SK-N-SH (cell line): Measurements from ENCODE around the gene FOXA3. TPM values are rescaled to one million over a fixed set of nuclear protein-coding genes. Genes with fewer than 3 reads are reported as not detected.
A peak's percentile ranks its signal among the peaks of the same experiment; 100 is the strongest.

ENCODE experiments used
- CTCF ChIA-PET: fragments of 300-600, 350-600 bp; formaldehyde crosslinking; extraction: SDS; loops from one replicate; lab custom pipeline; 2021; lab: Yijun Ruan, JAX
- POLR2A ChIA-PET: fragments of 350-600 bp; sonication (Branson Sonifier 250); formaldehyde crosslinking; extraction: SDS; loops from one replicate; lab custom pipeline; 2020; ENCODE audit warnings: antibody characterized with exemption, inconsistent platforms; lab: Yijun Ruan, JAX
- DNase-seq: peaks from one replicate; pipeline ENCODE4 v3.0.0; 2012
- H2AFZ ChIP-seq: fragments of 200-600 bp; sonication (generic); 2 replicates; pipeline ENCODE4 v1.8.1; 2016; ENCODE audit warnings: antibody characterized with exemption, mild to moderate bottlenecking, low read depth
- H3F3A ChIP-seq: fragments of 200-600 bp; sonication (generic); replicated peaks from 2 replicates; pipeline ENCODE3; 2016; ENCODE audit warnings: antibody characterized with exemption, mild to moderate bottlenecking; ENCODE audit not compliant: insufficient read depth
- H3K27ac ChIP-seq, 2 experiments: fragments of 200-500 bp in 1 of 2; fragments of 200-600 bp in 1 of 2; sonication (Bioruptor generic) in 1 of 2; sonication (generic), shearing (Covaris generic) in 1 of 2; 2 replicates each; pipeline versions ENCODE4 v1.5.1 to v1.6.1; 2014 to 2016; ENCODE audit warnings: low read depth in 2 of 2, inconsistent platforms in 1 of 2, low read length in 1 of 2, mild to moderate bottlenecking in 1 of 2, mixed read lengths in 1 of 2
- H3K27me3 ChIP-seq: fragments of 200-600 bp; sonication (generic), shearing (Covaris generic); 2 replicates; pipeline ENCODE4 v1.6.1; 2016; ENCODE audit warnings: mixed run types; ENCODE audit not compliant: insufficient read depth
- H3K36me3 ChIP-seq, 2 experiments: fragments of 200-500 bp in 1 of 2; fragments of 200-600 bp in 1 of 2; sonication (Bioruptor generic) in 1 of 2; sonication (generic) in 1 of 2; replicated peaks in 1 of 2; 2 replicates each; pipeline versions ENCODE3 to v1.5.1; 2014 to 2016; ENCODE audit warnings: low read length in 1 of 2, mild to moderate bottlenecking in 1 of 2; ENCODE audit not compliant: insufficient read depth in 2 of 2, control insufficient read depth in 1 of 2
- H3K4me1 ChIP-seq, 2 experiments: fragments of 200-500 bp in 1 of 2; fragments of 200-600 bp in 1 of 2; sonication (Bioruptor generic) in 1 of 2; sonication (generic), shearing (Covaris generic) in 1 of 2; 2 replicates each; pipeline versions ENCODE4 v1.5.1 to v1.6.1; 2014 to 2016; ENCODE audit warnings: low read depth in 1 of 2, low read length in 1 of 2, mixed run types in 1 of 2; ENCODE audit not compliant: insufficient read depth in 2 of 2, control insufficient read depth in 1 of 2
- H3K4me2 ChIP-seq: fragments of 200-600 bp; sonication (generic), shearing (Covaris generic); 2 replicates; pipeline ENCODE4 v1.6.1; 2017; ENCODE audit warnings: mixed run types
- H3K4me3 ChIP-seq, 2 experiments: fragments of 200-500 bp in 1 of 2; fragments of 200-600 bp in 1 of 2; sonication (Bioruptor generic) in 1 of 2; sonication (generic), shearing (Covaris generic) in 1 of 2; 2 replicates each; pipeline versions ENCODE4 v1.5.1 to v1.8.1; 2014 to 2016; ENCODE audit warnings: low read depth in 2 of 2, inconsistent platforms in 1 of 2, low read length in 1 of 2, mild to moderate bottlenecking in 1 of 2, mixed read lengths in 1 of 2, moderate library complexity in 1 of 2
- H3K79me2 ChIP-seq: fragments of 200-600 bp; sonication (generic); 2 replicates; pipeline ENCODE4 v1.8.1; 2017; ENCODE audit warnings: mild to moderate bottlenecking; ENCODE audit not compliant: insufficient read depth
- H3K9ac ChIP-seq: fragments of 200-600 bp; sonication (generic); 2 replicates; pipeline ENCODE4 v1.6.1; 2017; ENCODE audit warnings: mixed run types
- H3K9me2 ChIP-seq: fragments of 200-600 bp; sonication (generic); 2 replicates; pipeline ENCODE4 v1.6.1; 2017; ENCODE audit warnings: mixed run types
- H3K9me3 ChIP-seq: fragments of 200-600 bp; sonication (generic); 2 replicates; pipeline ENCODE4 v1.6.1; 2017; ENCODE audit warnings: mixed run types, mild to moderate bottlenecking, moderate library complexity
- H4K20me1 ChIP-seq: fragments of 200-600 bp; sonication (generic); 2 replicates; pipeline ENCODE4 v1.6.1; 2017; ENCODE audit warnings: mild to moderate bottlenecking, mixed run types; ENCODE audit not compliant: insufficient read depth
- EZH2phosphoT487 ChIP-seq: fragments of 200-600 bp; sonication (generic); IDR thresholded peaks from 2 replicates; pipeline ENCODE4 v1.6.1; 2017; ENCODE audit warnings: low read depth, mixed run types, mild to moderate bottlenecking, antibody characterized with exemption, moderate library complexity, borderline replicate concordance
- FOSL2 ChIP-seq: IDR thresholded peaks from 2 replicates; pipeline ENCODE4 v1.4.0; 2012; ENCODE audit warnings: low read depth, mild to moderate bottlenecking, moderate library complexity, borderline replicate concordance
- FOXM1 ChIP-seq: IDR thresholded peaks from 2 replicates; pipeline ENCODE4 v1.4.0; 2012; ENCODE audit warnings: low read depth, mild to moderate bottlenecking
- POLR2AphosphoS5 ChIP-seq: IDR thresholded peaks from 2 replicates; pipeline ENCODE4 v1.6.1; 2012; ENCODE audit warnings: low read depth, low read length
- TAF1 ChIP-seq: IDR thresholded peaks from 2 replicates; pipeline ENCODE4 v1.6.1; 2012; ENCODE audit warnings: low read depth, mild to moderate bottlenecking, low read length, moderate library complexity, borderline replicate concordance
- TEAD4 ChIP-seq: IDR thresholded peaks from 2 replicates; pipeline ENCODE4 v1.4.0; 2012; ENCODE audit warnings: mild to moderate bottlenecking, borderline replicate concordance; ENCODE audit not compliant: insufficient read depth
- WGBS: methylation state at CpG from one replicate; pipeline ENCODE4 v1.1.6; 2017; ENCODE audit warnings: low lambda C conversion rate; 5-methylcytosine and 5-hydroxymethylcytosine counted together
- polyA plus RNA-seq, 3 experiments: library from polyadenylated mRNA; depleted of rRNA; stranded (reverse); fragments of >200 nt; gene quantifications; 2 replicates each; pipeline ENCODE4 v1.2.3, GENCODE V29; 2012
- TF ChIP-seq, protein P1 (sequence below): IDR thresholded peaks from 2 replicates; pipeline ENCODE4 v1.4.0; 2012; ENCODE audit warnings: low read depth, borderline replicate concordance
- TF ChIP-seq, protein P2 (sequence below): fragments of 200-600 bp; sonication (generic); IDR thresholded peaks from 2 replicates; pipeline ENCODE4 v1.6.1; 2017; ENCODE audit warnings: antibody characterized with exemption, mild to moderate bottlenecking, moderate library complexity
- TF ChIP-seq, protein P3 (sequence below): IDR thresholded peaks from 2 replicates; pipeline ENCODE4 v1.6.1; 2012; ENCODE audit warnings: mild to moderate bottlenecking, low read depth, low read length, moderate library complexity

FOXA3 gene
- polyA plus RNA-seq, 1 of the 3 experiments (the other 2 are of a cell fraction), result 1.5 TPM

DNA sequence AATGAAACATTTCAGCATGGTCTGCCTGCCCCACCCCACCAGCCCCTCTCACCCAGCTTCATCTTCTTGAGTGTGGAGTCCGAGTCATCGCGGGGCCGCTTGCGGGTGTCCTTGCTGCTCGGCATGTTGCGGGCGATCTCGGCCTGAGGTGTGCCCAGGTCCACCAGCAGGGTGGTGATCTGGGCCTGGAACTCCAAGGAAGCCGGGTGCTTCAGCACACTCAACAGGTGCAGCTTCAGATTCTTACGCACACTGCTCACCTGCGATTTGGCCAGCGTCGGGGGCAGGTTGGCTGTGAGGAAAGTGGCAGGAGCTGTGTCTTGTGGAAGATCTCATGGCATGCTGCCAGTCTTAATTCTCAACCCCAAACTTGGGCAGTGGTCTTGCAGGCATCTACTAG, 21.9 kb upstream of the FOXA3 start:
- H3K4me3 ChIP-seq, result no peak overlapping the region
- H3K9me3 ChIP-seq, result no peaks in the 10 kb centered on the region
- H3K4me2 ChIP-seq, result no peak overlapping the region
- CTCF ChIA-PET, result interaction anchor here (0.7 to 2.8 kb wide), 5 partner anchors 16 to 593 kb away, joined by 3 to 20 read pairs (median 3); no protein-coding TSS in a partner anchor
- no peaks in the 10 kb centered on the region for H4K20me1 ChIP-seq
- peaks cover 62 to 71% of the 10 kb centered on the region in 2 experiments for H3K36me3 ChIP-seq
- no peak for DNase-seq
- no peak overlapping the region for H3K9ac ChIP-seq
- no peaks in the 10 kb centered on the region for H3K4me1 ChIP-seq
- no peak overlapping the region for H2AFZ ChIP-seq
- TF ChIP-seq EZH2phosphoT487, result no peak
- no peak for TF ChIP-seq TEAD4
- TF ChIP-seq FOXM1, result no peak
- TF ChIP-seq, protein P1, sequence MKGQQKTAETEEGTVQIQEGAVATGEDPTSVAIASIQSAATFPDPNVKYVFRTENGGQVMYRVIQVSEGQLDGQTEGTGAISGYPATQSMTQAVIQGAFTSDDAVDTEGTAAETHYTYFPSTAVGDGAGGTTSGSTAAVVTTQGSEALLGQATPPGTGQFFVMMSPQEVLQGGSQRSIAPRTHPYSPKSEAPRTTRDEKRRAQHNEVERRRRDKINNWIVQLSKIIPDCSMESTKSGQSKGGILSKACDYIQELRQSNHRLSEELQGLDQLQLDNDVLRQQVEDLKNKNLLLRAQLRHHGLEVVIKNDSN, result no peak
- no peak for TF ChIP-seq POLR2AphosphoS5
- TF ChIP-seq TAF1, result no peak
- POLR2A ChIA-PET, result no interaction called here
- H3K27ac ChIP-seq, result no peak overlapping the region
- no peaks in the 10 kb centered on the region for H3K9me2 ChIP-seq
- H3K79me2 ChIP-seq, result peaks cover 4% of the 10 kb centered on the region; the same call in 1 of the 2 replicates
- H3F3A ChIP-seq, result peaks cover 3% of the 10 kb centered on the region
- 97% methylated on average over 13 of the region's 14 CpGs for WGBS
- no peaks in the 10 kb centered on the region for H3K27me3 ChIP-seq

DNA sequence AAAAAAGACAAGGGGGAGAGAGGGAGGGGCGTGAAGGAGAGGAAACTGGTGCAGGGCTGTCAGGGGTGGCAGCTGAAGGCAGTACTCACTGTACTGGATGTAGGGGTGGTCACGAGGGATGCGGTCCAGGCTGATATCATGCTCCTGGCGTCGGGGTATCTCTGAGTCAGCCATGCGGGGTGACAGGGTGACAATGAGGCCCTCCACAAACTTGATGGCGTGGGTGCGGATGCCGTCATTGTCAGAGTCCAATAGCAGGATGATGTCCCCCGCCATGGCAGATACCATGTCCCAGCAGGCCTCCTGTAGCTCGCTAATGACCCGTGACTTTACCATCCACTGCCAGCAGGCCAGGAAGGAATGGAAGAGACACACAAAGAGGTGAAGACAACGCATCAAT, 16.5 kb upstream of the FOXA3 start:
- WGBS, result 96% methylated on average over 13 of the region's 13 CpGs
- ChIA-PET POLR2A (no interaction called here), CTCF (interaction anchor here (1.3 to 5.9 kb wide), 3 partner anchors 16 to 30 kb away, joined by 3 to 35 read pairs (median 21); partner anchors contain the start of genes FOXA3 and SYMPK)
- no peak for DNase-seq
- Histone ChIP-seq H3K27ac (no peak overlapping the region), H2AFZ (no peak overlapping the region), H3K9ac (no peak overlapping the region), H3K4me2 (no peak overlapping the region), H3K9me2 (no peaks in the 10 kb centered on the region), H3K9me3 (no peaks in the 10 kb centered on the region), H3K79me2 (no peaks in the 10 kb centered on the region; the same call in 1 of the 2 replicates), H3F3A (no peaks in the 10 kb centered on the region), H3K4me1 (no peaks in the 10 kb centered on the region), H3K36me3 (peaks cover 71 to 72% of the 10 kb centered on the region in 2 experiments), H3K27me3 (no peaks in the 10 kb centered on the region), H4K20me1 (no peaks in the 10 kb centered on the region), H3K4me3 (no peak overlapping the region)
- TF ChIP-seq FOSL2, result no peak

DNA sequence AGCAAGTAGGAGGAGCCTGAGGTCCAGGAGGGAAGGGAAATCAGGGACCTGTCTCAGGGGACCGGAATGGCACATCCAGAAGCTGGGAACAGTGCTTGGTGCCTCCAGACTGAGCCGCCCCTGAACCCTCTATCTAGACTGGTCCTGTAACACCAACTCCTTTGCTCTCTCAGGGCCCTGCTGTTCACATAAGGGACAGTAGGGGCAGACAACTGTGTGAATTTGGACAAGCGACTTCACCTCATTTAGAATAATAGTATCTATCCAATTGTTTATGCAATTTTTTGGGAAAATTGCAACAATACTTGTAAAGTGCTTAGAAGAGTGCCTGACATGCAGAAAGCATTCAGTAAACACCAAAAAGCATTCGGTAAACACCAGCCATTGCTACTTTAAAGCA, 15.2 kb upstream of the FOXA3 start:
- POLR2A ChIA-PET, result interaction anchor here (0.6 kb wide), 1 partner anchor 11 kb away, joined by 5 read pairs; no protein-coding TSS in a partner anchor
- Histone ChIP-seq H3K4me1 (no peaks in the 10 kb centered on the region), H3K36me3 (peaks cover 68 to 70% of the 10 kb centered on the region in 2 experiments), H3F3A (no peaks in the 10 kb centered on the region), H3K4me3 (no peak overlapping the region), H4K20me1 (no peaks in the 10 kb centered on the region), H3K9ac (no peak overlapping the region), H2AFZ (no peak overlapping the region), H3K9me2 (no peaks in the 10 kb centered on the region), H3K9me3 (no peaks in the 10 kb centered on the region), H3K27me3 (no peaks in the 10 kb centered on the region), H3K27ac (no peak overlapping the region), H3K79me2 (no peaks in the 10 kb centered on the region; the same call in 1 of the 2 replicates), H3K4me2 (no peak overlapping the region)
- CTCF ChIA-PET, result interaction anchor here (0.8 to 5.9 kb wide), 8 partner anchors 9 to 167 kb away, joined by 3 to 35 read pairs (median 4); partner anchors contain the start of genes FOXA3 and SYMPK
- TF ChIP-seq, protein P2, sequence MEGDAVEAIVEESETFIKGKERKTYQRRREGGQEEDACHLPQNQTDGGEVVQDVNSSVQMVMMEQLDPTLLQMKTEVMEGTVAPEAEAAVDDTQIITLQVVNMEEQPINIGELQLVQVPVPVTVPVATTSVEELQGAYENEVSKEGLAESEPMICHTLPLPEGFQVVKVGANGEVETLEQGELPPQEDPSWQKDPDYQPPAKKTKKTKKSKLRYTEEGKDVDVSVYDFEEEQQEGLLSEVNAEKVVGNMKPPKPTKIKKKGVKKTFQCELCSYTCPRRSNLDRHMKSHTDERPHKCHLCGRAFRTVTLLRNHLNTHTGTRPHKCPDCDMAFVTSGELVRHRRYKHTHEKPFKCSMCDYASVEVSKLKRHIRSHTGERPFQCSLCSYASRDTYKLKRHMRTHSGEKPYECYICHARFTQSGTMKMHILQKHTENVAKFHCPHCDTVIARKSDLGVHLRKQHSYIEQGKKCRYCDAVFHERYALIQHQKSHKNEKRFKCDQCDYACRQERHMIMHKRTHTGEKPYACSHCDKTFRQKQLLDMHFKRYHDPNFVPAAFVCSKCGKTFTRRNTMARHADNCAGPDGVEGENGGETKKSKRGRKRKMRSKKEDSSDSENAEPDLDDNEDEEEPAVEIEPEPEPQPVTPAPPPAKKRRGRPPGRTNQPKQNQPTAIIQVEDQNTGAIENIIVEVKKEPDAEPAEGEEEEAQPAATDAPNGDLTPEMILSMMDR, result peak; percentile 41
- TF ChIP-seq, protein P3, sequence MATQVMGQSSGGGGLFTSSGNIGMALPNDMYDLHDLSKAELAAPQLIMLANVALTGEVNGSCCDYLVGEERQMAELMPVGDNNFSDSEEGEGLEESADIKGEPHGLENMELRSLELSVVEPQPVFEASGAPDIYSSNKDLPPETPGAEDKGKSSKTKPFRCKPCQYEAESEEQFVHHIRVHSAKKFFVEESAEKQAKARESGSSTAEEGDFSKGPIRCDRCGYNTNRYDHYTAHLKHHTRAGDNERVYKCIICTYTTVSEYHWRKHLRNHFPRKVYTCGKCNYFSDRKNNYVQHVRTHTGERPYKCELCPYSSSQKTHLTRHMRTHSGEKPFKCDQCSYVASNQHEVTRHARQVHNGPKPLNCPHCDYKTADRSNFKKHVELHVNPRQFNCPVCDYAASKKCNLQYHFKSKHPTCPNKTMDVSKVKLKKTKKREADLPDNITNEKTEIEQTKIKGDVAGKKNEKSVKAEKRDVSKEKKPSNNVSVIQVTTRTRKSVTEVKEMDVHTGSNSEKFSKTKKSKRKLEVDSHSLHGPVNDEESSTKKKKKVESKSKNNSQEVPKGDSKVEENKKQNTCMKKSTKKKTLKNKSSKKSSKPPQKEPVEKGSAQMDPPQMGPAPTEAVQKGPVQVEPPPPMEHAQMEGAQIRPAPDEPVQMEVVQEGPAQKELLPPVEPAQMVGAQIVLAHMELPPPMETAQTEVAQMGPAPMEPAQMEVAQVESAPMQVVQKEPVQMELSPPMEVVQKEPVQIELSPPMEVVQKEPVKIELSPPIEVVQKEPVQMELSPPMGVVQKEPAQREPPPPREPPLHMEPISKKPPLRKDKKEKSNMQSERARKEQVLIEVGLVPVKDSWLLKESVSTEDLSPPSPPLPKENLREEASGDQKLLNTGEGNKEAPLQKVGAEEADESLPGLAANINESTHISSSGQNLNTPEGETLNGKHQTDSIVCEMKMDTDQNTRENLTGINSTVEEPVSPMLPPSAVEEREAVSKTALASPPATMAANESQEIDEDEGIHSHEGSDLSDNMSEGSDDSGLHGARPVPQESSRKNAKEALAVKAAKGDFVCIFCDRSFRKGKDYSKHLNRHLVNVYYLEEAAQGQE, result no peak
- WGBS, result 94% methylated on average over 4 of the region's 4 CpGs
- no peak for DNase-seq
